ENCODE results near the gene HTD2.
"Not testable (repeated sequence)": the region's sequence is repeated elsewhere in the genome, so short reads cannot be mapped to it uniquely, and the experiment has no call there.

- TF ChIP-seq POLR2A (IDR thresholded peaks at IDR 0.05); CTCF (IDR thresholded peaks at IDR 0.05 in 4 of 5, conservative IDR thresholded peaks at IDR 0.05 in 1 of 5): not testable (repeated sequence)
Observed at GRCh38 chr3:58288964-58289613, 17.2 kb upstream of the HTD2 start.

All from gastrocnemius medialis (tissue), 4 donors.